Hematopoietic multipotent progenitor cell treated with erythropoietin and hydrocortisone succinate and interleukin-3 and kit ligand, for 15 days (in vitro differentiated cells): Measurements from ENCODE around the gene CLIP2.
"Not testable (repeated sequence)": the region's sequence is repeated elsewhere in the genome, so short reads cannot be mapped to it uniquely, and the experiment has no call there.

Source experiments
- DNase-seq: peaks from one replicate; pipeline ENCODE4 v3.0.0-alpha.2; 2015; ENCODE audit warnings: low spot score

CLIP2 gene

DNA sequence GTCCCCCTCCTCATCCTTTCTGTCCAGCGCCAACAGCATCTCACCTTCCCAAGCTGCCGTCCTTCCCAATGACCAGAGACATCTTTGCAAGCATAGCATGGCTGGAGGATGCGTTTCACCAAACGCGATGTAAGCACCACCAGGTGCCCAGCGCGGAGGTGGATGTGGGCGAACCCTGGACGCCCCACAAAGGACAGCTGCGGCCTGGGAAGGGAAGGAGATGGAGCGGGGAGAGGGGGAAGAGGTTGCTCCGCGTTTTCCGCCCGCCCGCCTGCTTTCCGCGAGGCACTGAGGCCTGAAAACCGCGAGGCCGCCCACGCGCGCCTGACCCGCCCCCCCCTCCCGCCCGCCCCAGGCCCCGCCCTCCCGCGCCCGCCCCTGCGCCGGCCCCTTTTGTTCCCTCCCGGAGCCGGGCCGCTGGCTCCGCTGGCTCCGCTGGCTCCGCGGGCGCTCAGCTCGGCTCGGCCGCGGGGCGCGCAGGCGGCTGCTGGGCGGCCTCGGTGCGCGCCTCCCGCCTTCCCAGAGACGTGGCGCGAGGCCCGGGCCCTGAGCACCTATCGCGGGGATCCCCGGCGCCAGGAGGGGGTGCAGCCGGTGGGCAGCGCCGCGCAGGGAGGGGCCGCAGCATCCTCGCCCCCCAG is at the start of gene CLIP2:
Gene CLIP2, plus strand, starts transcription at position 390 of the 641 bp plus-strand sequence. CDS start 28,140 bp downstream, outside the sequence.
- DNase-seq = peak; percentile 67

DNA sequence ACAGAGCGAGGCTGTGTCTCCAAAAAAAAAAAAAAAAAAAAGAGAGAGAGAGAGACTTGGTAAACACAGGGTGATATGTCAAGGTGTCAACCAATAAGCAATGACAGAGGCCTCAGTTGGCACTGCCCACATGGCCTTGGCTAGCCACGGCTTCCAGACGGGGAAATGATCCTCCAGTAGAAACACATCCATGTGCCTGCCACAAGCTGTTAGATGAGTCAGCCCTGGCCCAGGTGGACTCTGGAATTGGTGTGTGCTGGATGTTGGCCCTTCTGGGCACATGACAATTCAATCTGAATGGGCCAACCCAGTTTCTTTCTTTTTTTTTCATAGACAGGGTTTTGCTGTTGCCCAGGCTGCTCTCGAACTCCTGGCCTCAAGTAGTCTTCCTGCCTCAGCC is 48.7 kb upstream of the CLIP2 start:
- DNase-seq = no peak

DNA sequence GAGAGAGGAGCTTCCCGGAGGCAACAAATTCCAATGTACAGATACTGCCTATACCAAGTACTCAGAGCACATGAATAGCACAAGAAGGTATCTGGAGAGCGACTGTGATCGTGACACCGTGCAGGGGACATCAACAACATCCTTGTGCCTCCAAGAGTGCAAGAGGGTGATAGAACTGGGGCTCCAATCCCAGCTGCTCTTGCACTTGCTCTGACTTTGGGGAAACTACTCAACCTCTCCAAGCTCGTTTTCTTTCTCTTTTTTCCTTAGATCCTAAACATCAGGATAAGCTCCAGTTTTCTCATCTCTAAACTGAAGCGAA is 47.1 kb upstream of the CLIP2 start:
- DNase-seq = no peak

DNA sequence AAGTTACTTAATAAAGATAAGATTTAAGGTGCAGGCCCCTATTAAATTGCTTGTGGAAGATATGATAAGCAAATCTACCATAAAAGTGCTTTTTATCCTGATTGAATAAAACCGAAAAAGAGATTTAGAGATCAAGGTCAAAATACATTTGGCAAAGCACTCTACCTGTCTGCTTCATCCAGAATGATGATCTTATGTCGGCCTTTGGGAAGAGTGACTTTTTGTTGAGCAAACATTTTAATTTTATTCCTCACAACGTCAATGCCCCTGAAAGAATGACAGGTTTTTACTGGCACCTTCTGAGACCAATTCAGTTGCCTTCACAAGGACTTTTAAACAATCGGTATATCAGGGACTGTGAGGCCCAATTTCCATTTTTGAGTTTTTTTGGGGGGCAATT is 42.7 kb upstream of the CLIP2 start:
- DNase-seq = no peak

DNA sequence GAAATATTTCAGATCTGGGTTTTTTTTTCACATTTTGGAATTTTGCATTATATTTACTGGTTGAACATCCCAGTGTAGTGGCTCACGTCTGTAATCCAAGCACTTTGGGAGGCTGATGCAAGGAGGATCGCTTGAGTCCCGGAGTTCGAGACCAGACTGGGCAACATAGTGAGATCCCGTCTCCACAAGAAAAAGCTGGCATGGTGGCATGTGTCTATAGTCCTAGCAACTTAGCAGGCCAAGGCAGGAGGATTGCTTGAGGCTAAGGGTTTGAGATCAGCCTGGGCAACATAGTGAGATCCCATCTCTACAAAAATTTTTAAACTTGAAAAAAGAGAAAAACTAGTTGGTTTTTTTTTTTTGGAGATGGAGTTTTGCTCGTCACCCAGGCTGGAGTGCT is 41.1 kb upstream of the CLIP2 start:
- DNase-seq = no peak

DNA sequence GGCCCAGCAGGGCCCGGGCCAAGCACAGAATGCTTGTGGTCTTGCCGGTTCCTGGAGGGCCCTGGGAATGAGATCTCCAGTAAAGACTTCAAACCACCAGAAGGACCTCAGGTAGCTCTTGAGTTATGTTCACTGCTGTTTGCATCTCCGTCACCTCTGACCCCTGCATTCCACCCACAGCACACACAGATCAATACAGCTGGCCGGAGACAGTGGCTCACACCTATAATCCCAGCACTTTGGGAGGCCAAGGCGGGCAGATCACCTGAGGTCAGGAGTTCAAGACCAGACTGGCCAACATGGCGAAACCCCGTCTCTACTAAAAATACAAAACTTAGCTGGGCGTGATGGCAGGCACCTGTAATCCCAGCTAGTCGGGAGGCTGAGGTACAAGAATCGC is 40.1 kb upstream of the CLIP2 start:
- DNase-seq = not testable (repeated sequence)

DNA sequence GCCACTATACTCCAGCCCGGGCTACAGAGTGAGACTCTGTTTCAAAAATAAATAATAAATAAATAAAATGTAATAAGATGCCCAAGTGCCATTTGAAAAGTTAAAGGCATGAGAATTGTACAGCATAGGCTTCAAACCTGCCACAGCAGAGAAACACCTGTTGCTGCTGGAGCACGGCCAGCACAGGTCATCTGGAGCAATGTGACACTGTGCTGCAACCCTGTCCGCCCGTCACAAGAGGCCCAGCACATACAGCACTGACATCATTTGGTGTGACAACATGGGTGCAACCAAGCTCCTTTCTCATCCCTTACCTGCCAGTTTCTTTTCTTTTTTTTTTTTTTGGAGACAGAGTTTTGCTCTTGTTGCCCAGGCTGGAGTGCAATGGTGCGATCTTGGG is 36.3 kb upstream of the CLIP2 start:
- DNase-seq = no peak

DNA sequence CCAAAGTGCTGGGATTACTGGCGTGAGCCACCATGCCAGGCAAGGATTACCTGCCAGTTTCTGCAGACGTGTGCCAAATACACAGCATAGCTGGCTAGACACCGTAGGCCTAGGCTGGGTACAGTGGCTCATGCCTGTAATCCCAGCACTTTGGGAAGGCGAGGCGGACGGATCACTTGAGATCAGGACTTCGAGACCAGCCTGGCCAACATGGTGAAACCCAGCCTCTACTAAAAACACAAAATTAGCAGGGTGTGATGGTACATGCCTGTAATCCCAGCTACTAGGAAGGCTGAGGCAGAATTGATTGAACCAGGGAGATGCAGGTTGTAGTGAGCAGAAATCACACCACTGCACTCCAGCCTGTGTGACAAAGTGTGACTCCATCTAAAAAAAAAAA is 35.9 kb upstream of the CLIP2 start:
- DNase-seq = no peak

DNA sequence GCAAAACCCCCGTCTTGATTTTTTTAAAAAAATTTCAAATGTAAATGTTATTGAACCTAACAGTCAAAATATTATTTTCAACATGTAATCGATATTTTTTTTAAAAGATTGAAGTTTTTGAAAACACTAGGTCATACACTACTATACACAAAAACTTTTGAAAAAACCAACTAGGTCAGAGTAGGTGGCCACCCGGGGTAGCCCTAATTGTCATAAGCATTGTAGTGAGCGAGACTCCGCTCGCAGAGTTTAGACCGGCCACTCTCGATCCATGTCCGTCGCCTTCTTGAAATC is 35.4 kb upstream of the CLIP2 start:
- no peak for DNase-seq

DNA sequence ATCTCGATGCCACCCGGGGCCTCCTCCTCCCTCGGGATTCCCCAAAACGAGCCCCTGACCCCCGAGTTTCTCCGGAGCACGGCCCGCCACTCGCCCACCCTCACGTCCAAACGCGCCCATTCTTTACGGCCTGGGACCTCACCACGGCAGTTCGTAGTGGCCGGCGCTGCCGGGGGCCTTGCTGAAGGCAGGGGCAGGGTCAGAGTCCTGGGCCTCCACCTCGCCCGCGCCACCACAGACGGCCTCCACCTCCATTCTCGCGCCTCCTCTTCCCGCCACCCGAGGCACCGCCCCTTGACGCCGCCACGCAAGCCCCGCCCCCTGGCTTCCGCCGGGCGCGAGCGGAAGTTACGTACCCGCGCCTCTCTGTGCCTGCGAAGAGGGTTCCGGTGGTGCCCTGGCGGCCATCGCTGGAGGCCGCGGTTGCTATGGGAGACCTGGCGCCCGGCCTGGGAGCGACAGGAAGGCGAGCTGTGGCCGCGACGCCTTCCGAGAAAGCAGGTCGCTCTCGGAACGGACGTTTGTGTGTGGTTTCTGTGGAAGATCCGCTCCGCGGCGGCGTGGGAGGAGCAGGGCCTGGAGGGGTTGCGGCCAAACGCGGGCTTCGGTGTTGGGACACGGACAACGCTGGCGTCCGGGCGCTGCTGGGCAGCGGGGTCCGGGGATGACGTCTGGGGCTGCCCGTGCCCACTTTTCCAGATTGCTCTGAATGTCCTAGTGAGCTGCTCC is 34.9 kb upstream of the CLIP2 start, which contains the start of gene RFC2:
Gene RFC2, minus strand, starts transcription at position 271 of the 729 bp plus-strand sequence. Its CDS starts 16 bp downstream, at position 255.
- DNase-seq = peak; percentile 95

DNA sequence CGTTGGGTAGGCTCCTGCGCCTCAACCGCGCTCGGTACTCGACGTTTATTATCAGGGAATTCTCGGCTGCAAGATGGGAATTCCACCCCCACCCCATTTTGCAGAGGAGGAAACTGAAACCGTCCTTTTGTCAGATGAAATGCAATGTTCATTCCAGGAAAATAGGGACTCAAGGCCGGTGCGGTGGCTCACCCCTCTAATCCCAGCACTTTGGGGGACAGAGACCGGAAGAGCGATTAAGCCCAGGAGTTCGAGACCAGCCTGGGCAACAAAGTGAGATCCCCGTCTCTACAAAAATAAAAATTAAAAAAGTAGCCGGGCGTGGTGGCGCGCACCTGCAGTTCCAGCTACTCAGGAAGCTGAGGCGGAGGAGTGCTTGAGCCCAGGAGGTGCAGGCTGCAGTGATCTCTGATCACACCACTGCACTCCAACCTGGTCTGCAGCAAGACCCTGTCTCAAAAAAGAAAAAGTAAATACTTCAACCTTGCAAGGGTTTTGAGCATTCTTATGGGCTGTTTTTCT is 34.3 kb upstream of the CLIP2 start:
- no peak for DNase-seq

DNA sequence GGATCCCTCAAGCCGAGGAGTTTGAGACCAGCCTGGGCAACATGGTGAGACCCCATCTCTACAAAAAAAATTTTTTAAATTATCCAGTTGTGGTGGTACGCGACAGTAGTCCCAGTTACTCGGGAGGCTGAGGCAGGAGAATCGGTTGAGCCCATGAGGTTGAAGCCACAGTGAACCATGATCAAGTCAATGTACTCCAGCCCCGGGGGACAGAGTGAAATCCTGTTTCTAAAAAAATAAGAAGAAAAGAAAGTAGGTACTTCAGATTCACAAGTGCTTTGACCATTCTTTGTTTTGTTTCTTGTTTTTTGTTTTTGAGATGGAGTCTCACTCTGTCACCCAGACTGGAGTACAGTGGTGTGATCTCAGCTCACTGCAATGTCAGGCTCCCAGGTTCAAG is 33.7 kb upstream of the CLIP2 start:
- not testable (repeated sequence) for DNase-seq

DNA sequence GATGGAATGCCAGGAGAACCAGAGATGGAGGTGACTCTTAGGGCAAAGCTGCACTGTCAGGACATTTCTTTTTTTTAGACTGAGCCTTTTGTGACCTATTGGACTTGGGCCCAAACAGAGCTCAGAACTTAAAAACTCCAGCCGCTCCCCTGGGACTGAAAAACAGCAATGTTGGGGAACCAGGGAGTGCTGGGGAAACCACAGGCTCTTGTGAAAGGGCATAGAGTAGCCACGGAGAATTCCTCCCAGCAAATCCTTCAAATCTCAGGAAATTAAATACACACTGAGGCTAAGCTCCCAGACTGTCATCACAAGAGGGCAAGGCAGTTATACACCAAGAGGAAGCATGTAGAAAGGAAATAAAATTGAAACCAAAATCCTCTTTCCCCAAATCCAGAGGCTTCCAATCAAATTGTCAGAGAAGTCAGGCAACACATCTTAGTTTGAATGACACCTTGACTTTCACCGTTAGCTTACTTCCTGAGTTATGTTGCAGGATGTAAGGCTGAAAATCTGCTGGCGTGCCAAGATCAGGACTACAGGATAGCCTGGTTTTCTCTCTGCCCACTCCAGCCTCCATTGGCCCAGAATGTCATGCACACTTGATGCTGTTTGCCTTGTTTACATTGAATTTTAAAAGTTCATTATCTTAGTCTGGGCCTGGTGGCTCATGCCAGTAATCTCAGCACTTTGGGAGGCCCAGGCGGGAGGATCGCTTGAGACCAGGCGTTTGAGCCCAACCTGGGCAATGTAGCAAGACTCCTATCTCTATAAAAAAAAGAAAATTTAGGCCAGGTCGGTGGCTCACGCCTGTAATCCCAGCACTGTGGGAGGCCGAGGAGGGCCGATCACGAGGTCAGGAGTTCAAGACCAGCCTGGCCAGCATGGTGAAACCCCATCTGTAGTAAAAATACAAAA is 32.5 kb upstream of the CLIP2 start:
- no peak for DNase-seq

DNA sequence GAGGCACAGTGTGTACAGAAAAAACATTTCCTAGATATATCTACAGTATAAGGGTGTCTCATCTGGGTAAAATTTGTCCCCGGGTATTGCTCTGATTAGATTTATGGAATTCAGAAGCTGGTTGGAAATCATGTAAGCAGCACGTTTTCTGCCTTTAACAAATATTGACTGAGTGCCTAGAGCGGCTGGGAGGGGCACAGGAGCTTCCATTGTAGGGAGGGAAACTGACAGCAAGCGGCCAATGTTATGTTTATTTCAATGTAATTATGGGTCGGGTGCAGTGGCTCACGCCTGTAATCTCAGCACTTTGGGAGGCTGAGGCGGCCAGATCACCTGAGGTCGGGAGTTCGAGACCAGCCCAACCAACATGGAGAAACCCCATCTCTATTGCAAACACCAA is 30.6 kb upstream of the CLIP2 start:
- DNase-seq = no peak

DNA sequence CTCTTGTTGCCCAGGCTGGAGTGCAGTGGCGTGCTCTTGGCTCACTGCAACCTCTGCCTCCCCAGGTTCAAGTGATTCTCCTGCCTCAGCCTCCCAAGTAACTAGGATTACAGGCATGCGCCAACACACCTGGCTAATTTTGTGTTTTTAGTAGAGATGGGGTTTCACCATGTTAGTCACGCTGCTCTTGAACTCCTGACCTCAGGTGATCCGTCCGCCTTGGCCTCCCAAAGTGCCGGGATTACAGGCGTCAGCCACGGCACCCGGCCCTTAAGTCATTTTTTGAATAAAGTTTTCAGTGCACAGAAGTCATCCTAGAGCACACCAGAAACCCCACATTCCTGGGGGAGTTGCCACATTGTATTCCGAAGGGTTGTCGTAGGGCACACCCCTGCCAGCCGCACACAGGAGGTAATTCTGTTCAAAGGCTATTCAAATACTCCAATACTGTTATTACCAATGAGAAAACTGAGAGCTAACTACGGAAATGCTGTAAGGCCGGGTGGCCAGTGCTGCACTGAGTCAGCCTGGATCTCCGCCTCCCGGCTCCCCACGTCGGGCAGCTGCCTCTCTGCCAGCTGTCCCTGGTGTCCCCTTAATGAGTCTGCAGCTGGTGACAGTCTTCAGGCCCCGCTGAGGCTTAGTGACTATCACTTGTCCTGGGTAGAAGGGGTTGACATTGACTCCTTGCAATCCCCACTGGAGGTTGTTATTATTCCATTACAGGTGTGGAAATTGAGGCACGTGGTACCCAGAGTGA is 26.4 kb upstream of the CLIP2 start:
- DNase-seq = no peak

DNA sequence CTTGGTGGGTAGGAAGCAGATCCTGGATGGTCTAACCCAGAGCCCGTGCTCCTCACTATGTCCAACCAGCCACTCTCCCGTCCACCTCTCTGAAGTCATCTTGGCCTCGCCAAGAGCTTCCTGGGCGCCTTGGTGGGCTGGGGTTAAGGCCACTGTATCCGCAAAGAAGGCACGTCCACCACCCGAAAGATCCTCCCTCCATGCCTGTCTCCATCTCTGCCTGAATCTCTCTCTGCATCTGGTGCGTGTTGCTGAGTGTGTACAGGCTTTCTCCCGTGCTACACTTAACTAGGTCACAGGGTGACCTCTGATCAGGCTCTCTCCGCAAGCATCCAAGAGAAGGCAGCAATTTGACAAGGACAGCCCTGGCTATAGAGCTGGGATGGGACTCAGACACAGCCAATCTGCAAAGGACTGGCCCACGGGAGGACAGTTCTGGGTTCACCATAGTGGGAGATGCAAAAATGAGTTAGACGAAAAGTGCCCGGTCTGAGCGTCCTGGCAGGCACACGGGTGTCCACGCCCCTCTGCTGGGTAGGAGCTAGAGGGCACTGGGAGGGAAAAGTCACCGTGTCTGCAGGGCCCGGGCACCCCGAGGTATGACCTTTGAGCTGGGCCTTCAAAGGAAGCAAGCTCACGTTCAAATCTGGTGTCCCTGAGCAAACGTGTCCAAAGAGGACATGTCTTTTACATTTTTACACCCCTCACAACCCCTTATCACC is 25.6 kb upstream of the CLIP2 start:
- DNase-seq = no peak

DNA sequence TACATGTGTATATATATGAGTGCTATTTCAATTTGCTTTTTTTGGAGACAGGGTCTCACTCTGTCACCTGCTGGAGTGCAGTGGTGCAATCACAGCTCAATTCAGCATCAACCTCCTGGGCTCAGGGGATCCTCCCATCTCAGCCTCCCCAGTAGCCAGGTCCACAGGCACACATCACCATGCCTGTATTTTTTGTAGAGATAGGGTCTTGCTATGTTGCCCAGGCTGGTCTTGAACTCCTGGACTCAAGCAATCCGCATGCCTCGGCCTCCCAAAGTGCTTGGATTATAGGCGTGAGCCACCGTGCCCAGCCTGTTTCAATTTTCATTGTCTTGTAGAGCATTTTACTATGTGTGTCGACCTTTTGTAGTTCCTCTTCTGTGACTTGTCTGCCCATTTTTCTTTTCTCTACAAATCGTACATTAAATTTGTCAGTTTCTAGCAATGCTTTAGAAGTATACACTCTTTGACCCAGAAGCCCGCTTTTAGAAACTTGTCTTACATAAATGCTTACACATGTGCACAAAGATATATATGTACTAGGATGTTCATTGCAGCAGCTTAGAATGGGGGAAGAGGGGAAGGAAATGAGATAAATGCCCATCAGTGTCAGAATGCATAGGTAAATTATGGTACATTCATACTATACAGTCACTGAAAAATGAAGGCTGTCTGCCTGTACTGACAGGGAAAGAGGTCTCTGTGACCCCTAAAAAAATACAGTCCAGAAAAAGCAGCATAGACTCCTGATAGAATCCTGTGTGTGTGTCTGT is 22.8 kb upstream of the CLIP2 start:
- DNase-seq = no peak

DNA sequence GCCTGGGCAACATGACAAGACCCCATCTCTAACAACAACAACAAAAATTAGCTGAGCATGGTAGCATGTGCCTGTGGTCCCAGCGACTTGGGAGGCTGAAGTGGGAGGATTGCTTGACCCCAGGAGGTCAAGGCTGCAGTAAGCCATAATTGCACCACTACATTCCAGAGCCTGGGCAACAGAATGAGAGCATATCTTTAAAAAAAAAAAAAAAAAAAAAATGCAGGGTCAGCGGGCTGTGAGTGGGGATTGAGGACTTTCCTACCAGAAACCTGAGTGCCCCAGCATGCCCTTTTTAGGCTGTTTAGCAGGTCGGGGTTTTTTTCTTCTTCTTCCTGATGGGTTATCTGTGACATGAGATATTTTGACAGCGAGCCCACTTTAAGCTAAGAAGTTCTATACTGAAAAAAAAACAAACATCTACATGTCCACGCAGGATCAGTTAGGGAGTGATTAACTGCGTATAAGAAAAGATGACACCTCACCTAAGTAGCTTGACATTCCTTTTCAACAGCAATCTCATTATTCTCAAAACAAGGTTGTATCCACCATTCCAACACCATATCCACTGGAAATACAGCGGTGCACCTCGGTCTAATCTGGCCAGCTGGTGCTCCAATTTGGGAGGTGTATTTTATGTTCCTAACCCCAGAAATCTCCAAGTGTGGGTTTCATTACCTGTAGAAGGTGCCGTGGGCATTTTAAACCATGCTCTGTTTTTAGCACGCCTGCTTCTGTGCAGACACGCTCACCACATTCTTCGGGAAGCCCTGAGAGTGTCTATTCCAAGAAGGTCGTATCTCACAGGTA is 21.2 kb upstream of the CLIP2 start:
- no peak for DNase-seq

DNA sequence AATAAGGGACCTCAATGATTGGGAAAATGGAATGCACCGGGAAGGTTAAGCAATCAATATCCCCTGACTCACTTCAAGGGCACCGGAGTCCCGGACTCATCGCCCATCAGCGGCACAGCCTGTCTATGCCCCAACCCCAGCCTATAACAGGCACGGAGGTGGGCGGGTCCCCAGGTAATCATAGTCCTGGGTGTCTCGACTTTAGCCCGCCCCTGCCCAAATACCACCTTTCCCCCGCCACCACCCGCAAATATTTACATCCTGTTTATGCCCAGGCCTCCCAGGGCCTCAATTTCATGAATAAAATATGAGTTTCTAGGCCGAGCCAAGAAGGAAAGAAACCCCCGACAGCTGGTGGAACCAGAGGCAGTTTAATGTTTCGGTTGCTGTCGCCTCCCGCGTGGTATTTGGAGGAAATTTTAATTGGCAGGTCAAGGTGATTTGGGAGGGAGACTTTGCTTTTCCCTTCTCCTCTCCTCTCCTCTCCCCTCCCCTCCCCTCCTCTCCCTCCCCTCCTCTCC is 19.4 kb upstream of the CLIP2 start:
- DNase-seq = peak; percentile 22
